HCT116 (cell line): ENCODE results near the gene PAK6.

Experiments
- POLR2AphosphoS5 ChIP-seq: IDR thresholded peaks from 2 replicates; pipeline ENCODE4 v1.6.1; 2011; ENCODE audit warnings: mild to moderate bottlenecking, low read depth, low read length, moderate library complexity
- ZFX ChIP-seq: fragments of 450-650 bp; IDR thresholded peaks from 2 replicates; pipeline ENCODE4 v1.6.1; 2017

DNA sequence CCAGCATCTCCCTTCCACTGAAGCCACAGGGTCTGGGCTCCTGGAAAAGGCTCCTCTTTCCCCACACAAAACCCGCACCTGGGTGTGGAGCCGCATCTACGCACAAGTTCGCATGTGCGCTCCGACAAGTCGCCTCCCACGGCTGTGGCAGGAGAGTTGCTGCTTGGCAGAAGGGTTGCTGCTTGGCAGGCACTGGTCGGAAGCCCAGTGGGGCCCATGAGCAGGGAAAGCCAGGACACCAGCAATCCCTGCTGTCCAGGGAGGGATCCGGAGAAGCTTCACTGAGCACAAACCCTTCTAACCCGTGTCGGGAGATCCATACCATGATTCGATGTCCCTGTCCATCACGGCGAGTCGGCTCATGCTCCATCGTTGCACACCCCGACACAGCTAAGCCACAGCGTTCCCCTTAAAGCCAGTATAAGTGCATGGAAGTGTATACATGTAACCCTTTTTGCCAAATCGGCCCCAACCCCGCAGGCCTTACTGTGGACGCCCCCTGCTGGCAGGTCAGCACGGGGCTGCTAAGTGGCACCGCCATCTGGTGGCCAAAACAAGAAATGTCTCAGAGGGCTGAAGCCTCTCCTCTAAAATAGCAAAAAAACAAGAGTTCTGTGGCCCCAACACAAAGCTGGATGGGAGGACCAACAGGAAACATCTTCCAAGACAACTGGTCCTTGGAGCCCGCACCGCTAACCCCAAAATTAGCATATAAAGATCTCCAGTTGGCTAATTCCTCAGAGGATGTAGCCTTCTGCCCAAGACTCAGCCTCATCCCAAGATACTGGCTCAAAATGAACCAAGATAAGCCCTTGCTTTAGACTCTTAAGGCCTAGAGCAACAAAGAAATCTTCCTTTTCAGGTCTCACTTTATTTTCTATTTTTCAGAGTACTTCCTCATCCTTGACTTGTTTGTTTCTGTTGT is 35.7 kb downstream of the PAK6 start:
- TF ChIP-seq POLR2AphosphoS5 (no peak), ZFX (no peak)
